AG20443 (cell line): ENCODE data around the gene SPESP1.

Source experiments
- DNase-seq: peaks from one replicate; pipeline ENCODE4 v3.0.0; 2012; ENCODE audit warnings: low spot score, mixed read lengths

Gene SPESP1

DNA sequence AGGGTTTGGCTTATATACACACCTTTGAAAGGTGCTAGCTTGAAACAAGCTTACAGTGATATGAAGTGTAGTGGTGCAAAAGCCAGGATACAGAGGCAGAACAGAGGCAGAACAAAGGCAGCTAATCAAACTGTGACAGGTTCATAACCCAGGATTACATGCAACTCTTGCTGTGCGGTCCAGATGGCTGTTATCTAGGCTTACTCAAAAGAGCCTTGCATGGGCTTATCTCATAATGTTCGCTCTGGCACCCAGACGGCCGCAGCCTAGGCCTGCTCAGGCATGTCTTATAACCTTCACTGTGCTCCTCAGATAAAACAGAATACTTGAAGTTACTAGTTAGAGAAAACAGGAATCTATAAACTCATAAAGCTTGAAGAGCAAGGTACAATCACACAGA lies 61.4 kb downstream of the SPESP1 start:
- no peak for DNase-seq

DNA sequence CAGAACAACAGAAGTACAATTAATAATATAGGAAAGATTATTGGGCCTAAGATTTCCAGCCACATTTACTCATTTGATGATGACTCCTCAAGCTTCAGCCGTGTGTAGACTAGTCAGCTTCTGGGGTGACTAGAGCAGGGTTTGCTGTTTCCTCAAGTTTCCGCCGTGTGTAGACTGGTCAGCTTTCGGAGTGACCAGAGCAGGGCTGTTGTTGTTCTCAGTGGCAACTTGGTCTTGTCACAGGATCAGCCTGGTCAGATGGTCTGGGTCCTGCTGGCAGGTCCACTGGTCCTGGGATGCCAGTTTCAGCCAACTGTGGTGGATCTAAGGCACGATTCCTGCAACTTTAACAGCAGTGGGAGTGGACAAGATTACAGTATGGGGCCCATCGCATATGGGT lies 62.4 kb downstream of the SPESP1 start:
- no peak for DNase-seq

DNA sequence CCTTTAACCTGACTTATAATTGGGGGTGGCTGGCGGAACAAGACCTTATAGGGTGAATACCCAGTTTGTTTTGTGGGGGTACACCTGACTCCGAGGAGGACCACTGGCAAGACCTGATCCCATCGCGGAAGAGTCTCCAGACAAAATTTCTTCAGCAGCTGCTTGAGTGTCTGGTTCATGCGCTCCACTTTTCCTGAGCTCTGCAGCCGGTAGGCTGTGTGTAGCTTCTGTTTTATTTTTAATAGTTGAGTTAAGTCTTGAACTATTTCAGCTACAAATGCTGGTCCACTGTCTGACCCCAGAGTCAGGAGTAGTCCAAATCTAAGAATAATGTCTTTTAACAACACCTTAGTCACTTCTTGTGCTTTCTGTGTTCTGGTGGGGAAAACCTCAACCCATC lies 63.0 kb downstream of the SPESP1 start:
- no peak for DNase-seq

DNA sequence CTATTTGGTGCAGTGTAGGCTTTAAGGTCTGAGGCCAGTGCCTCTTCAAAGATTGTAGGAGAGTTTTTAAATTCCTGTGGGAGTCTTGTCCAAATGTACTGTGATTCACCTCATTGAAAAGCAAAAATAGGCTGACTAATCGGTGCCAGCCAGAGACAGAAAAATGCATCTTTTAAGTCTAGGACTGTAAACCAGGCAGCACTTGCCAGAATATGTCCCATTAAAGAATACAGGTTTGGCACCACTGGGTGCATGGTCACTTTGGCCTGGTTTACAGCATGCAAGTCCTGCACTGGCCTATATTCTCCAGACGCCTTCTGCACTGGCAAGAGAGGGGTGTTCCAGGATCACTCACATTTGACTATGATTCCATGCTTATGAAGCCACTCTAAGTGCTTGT lies 63.8 kb downstream of the SPESP1 start:
- peak; percentile 71 for DNase-seq

DNA sequence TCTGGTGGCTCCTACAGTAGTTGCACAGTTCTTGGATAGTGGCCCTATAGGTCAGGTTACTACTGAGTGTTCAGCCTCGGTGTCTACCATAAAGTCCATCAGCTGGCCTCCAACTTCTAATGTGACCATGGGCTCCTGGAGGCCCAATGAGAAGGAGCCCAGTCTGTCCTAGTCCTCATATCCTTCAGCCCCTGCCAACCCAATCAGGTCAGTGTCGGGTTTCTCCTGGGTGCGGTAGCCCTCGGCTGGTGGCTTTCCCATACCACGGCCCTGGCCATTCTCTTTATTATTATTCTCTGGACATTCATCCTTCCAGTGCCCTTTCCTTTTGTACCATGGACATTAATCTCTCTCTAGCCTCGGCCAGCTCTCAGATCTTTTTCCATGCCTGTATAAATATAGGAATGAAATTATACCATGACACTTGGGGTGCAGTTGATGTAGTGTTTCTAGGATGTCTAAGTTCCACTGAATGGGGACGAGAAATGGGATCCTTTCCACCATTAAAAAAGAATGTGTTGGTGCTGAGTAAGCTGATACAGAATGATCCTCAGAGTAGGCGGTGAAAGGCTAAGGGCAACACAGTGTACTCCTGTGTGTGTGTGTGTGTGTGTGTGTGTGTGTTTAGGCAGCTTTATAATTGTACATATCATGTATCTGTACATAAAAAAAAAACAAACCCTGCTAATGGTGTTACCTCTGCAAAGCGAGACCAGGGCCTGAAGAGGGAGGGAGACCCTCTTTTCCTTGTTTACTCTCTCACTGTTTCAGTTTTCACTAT lies 64.8 kb downstream of the SPESP1 start:
- DNase-seq: no peak
